Central memory CD4-positive, alpha-beta T cell (primary cell): ENCODE measurements around the gene NWD2.
"Not testable (repeated sequence)": the region's sequence is repeated elsewhere in the genome, so short reads cannot be mapped to it uniquely, and the experiment has no call there.

ENCODE experiments used
- DNase-seq: peaks from one replicate; pipeline ENCODE4 v3.0.0; 2022

NWD2 gene

GRCh38 chr4:37400241-37400881 lies 155.8 kb downstream of the NWD2 start:
- no peak for DNase-seq

GRCh38 chr4:37407938-37408826 lies 163.6 kb downstream of the NWD2 start:
- DNase-seq, result not testable (repeated sequence)

- not testable (repeated sequence) for DNase-seq
Observed at GRCh38 chr4:37413612-37414011, 169.1 kb downstream of the NWD2 start.

GRCh38 chr4:37415845-37416369 lies 171.4 kb downstream of the NWD2 start:
- DNase-seq, result no peak

- DNase-seq, result no peak
Observed at GRCh38 chr4:37421614-37422013, 177.1 kb downstream of the NWD2 start.

GRCh38 chr4:37422102-37422501 lies 177.6 kb downstream of the NWD2 start:
- no peak for DNase-seq

- no peak for DNase-seq
Observed at GRCh38 chr4:37422638-37423037, 178.1 kb downstream of the NWD2 start.

- DNase-seq, result no peak
Observed at GRCh38 chr4:37423310-37423709, 178.8 kb downstream of the NWD2 start.

- no peak for DNase-seq
Observed at GRCh38 chr4:37424753-37425152, 180.2 kb downstream of the NWD2 start.

GRCh38 chr4:37425857-37426256 lies 181.3 kb downstream of the NWD2 start:
- DNase-seq, result no peak

GRCh38 chr4:37427193-37427592 lies 182.7 kb downstream of the NWD2 start:
- DNase-seq, result no peak

GRCh38 chr4:37429906-37430305 lies 185.4 kb downstream of the NWD2 start:
- DNase-seq, result no peak

GRCh38 chr4:37430718-37431416 lies 186.3 kb downstream of the NWD2 start:
- no peak for DNase-seq

GRCh38 chr4:37431417-37431743 lies 186.8 kb downstream of the NWD2 start:
- DNase-seq, result no peak

- no peak for DNase-seq
Observed at GRCh38 chr4:37434469-37434868, 189.9 kb downstream of the NWD2 start.

- DNase-seq, result no peak
Observed at GRCh38 chr4:37436546-37436945, 192.0 kb downstream of the NWD2 start.

GRCh38 chr4:37437163-37437562 lies 192.6 kb downstream of the NWD2 start:
- DNase-seq, result no peak

- DNase-seq, result no peak
Observed at GRCh38 chr4:37438564-37439279, 194.2 kb downstream of the NWD2 start.

GRCh38 chr4:37439809-37440474 lies 195.4 kb downstream of the NWD2 start:
- DNase-seq, result no peak

GRCh38 chr4:37440501-37440900 lies 196.0 kb downstream of the NWD2 start:
- DNase-seq, result no peak

- no peak for DNase-seq
Observed at GRCh38 chr4:37441231-37442061, 196.9 kb downstream of the NWD2 start.

GRCh38 chr4:37442062-37442323 lies 197.4 kb downstream of the NWD2 start:
- no peak for DNase-seq
